ENCODE results near the gene KIF3A. TPM values are rescaled to one million over a fixed set of nuclear protein-coding genes. Genes with fewer than 3 reads are reported as not detected.
A peak's percentile ranks its signal among the peaks of the same experiment; 100 is the strongest.

The KIF3A gene
- total and polyA plus RNA-seq, 11 donors: 5.8 to 19.3 (median 10.1) TPM

DNA sequence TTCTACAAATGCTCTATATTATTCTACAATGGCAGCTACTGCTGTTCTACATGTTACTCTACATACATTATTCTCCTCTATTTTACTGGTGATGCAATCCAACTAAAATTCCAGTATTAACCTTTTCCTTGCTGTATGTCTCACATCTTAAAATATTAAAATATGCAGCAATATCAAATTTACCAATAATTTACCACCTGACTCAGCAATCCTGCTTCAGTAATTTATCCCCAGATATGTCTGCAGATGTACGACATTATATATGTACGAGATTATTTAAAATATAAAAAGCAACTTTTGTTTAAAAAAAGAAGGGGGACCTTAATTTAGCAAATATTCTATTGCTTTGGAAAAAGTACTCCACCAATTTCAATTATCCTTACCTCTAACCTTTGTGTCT is 11.6 kb downstream of the KIF3A start:
- Histone ChIP-seq H3K4me3 (no peak overlapping the region), H3K27ac (no peak overlapping the region), H3K36me3 (peaks cover 0 to 32% (median 3%) of the 10 kb centered on the region in 9 donors), H3K27me3 (no peaks in the 10 kb centered on the region), H3K4me1 (no peaks in the 10 kb centered on the region), H3K9me3 (no peaks in the 10 kb centered on the region)
- ATAC-seq (no peak), DNase-seq (no peak)
- 95 to 98% (median 98%) methylated on average over 2 of the region's 2 CpGs for WGBS, 4 donors
- intact Hi-C loops (cut with DNase I): no loop called here
- TF ChIP-seq, protein P1, sequence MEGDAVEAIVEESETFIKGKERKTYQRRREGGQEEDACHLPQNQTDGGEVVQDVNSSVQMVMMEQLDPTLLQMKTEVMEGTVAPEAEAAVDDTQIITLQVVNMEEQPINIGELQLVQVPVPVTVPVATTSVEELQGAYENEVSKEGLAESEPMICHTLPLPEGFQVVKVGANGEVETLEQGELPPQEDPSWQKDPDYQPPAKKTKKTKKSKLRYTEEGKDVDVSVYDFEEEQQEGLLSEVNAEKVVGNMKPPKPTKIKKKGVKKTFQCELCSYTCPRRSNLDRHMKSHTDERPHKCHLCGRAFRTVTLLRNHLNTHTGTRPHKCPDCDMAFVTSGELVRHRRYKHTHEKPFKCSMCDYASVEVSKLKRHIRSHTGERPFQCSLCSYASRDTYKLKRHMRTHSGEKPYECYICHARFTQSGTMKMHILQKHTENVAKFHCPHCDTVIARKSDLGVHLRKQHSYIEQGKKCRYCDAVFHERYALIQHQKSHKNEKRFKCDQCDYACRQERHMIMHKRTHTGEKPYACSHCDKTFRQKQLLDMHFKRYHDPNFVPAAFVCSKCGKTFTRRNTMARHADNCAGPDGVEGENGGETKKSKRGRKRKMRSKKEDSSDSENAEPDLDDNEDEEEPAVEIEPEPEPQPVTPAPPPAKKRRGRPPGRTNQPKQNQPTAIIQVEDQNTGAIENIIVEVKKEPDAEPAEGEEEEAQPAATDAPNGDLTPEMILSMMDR (IDR thresholded peaks at IDR 0.05): no peak
- no peak for TF ChIP-seq POLR2A (IDR thresholded peaks at IDR 0.05)

- 89 to 92% (median 91%) methylated on average over 5 of the region's 5 CpGs for WGBS, 4 donors
- H3K27me3 ChIP-seq: no peaks in the 10 kb centered on the region
- H3K36me3 ChIP-seq: peaks cover 0 to 45% (median 0%) of the 10 kb centered on the region in 9 donors
- H3K4me3 ChIP-seq: no peak overlapping the region
- TF ChIP-seq POLR2A (IDR thresholded peaks at IDR 0.05): no peak
- TF ChIP-seq, protein P1 (IDR thresholded peaks at IDR 0.05): no peak
- intact Hi-C loops (cut with DNase I): loop anchor here in 5 of 10 donors (5.0 to 10.0 kb wide), 3 partner anchors 194 to 334 kb away; no protein-coding TSS in a partner anchor
- H3K27ac ChIP-seq: peak overlapping the region in 7 of 12 donors; percentile 2 to 35 (median 24)
- DNase-seq (no peak), ATAC-seq (peak in 2 of 4 donors; percentile 48 to 70)
- H3K9me3 ChIP-seq: no peaks in the 10 kb centered on the region
- peaks cover 0 to 4% (median 0%) of the 10 kb centered on the region in 12 donors for H3K4me1 ChIP-seq
Observed at GRCh38 chr5:132718544-132719312, 18.6 kb downstream of the KIF3A start.

- TF ChIP-seq POLR2A (IDR thresholded peaks at IDR 0.05): no peak
- TF ChIP-seq, protein P1 (IDR thresholded peaks at IDR 0.05): peak in 11 of 12 donors; percentile 17 to 56 (median 41)
- Histone ChIP-seq H3K36me3 (peaks cover 0 to 34% (median 0%) of the 10 kb centered on the region in 9 donors), H3K4me1 (peaks cover 0 to 4% (median 0%) of the 10 kb centered on the region in 12 donors), H3K4me3 (no peak overlapping the region), H3K27ac (no peak overlapping the region), H3K9me3 (no peaks in the 10 kb centered on the region), H3K27me3 (no peaks in the 10 kb centered on the region)
- WGBS, 4 donors: 76 to 78% (median 77%) methylated on average over 11 of the region's 11 CpGs
- DNase-seq (no peak), ATAC-seq (no peak)
- intact Hi-C loops (cut with DNase I): loop anchor here in 5 of 10 donors (5.0 to 10.0 kb wide), 3 partner anchors 190 to 330 kb away; no protein-coding TSS in a partner anchor
Observed at GRCh38 chr5:132714456-132715307, 22.7 kb downstream of the KIF3A start.

DNA sequence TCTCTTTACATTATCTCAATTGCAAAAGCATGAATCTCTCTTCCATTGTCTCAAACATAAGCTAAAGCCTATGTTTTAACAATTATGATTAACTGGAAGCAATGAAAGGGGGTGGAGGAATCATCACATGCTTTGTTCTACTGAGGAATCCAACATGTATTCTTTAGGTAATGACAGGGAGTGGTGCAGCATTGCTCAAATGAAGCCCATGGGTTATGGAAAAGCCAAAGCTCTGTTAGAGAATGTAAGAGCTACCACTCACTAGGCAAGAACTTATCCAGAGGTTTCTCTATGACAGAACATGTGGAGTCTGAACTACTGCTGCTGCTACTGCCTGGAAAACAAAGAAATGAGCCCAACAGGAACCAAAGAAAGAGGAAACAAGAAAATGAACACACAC is 28.7 kb downstream of the KIF3A start:
- Histone ChIP-seq H3K9me3 (no peaks in the 10 kb centered on the region), H3K4me1 (no peaks in the 10 kb centered on the region), H3K36me3 (peaks cover 0 to 61% (median 0%) of the 10 kb centered on the region in 9 donors), H3K4me3 (no peak overlapping the region), H3K27ac (no peak overlapping the region), H3K27me3 (no peaks in the 10 kb centered on the region)
- DNase-seq (no peak), ATAC-seq (no peak)
- no peak for TF ChIP-seq POLR2A (IDR thresholded peaks at IDR 0.05)
- TF ChIP-seq, protein P1 (IDR thresholded peaks at IDR 0.05): no peak
- intact Hi-C loops (cut with DNase I): no loop called here

All from heart left ventricle (tissue), 16 donors.